GM19099 (cell line): ENCODE results near the gene CIDEB.

Experiments used
- POLR2A ChIP-seq: IDR thresholded peaks from 3 replicates; pipeline ENCODE4 v1.6.1; 2011; ENCODE audit warnings: low read depth; ENCODE audit not compliant: insufficient read length; ENCODE audit errors: extremely low read depth

The CIDEB gene

GRCh38 chr14:24307575-24308341, at the start of gene CIDEB:
CIDEB (minus strand) TSS chr14:24307977; CDS start chr14:24307858, 119 bp downstream.
- TF ChIP-seq POLR2A, result no peak

GRCh38 chr14:24356208-24356607, 48.4 kb upstream of the CIDEB start:
- no peak for TF ChIP-seq POLR2A

- no peak for TF ChIP-seq POLR2A
Observed at GRCh38 chr14:24355009-24355408, 47.2 kb upstream of the CIDEB start.

- no peak for TF ChIP-seq POLR2A
Observed at GRCh38 chr14:24353559-24354481, 46.0 kb upstream of the CIDEB start.

GRCh38 chr14:24351517-24351916, 43.7 kb upstream of the CIDEB start:
- no peak for TF ChIP-seq POLR2A

GRCh38 chr14:24349742-24350141, 42.0 kb upstream of the CIDEB start:
- TF ChIP-seq POLR2A, result no peak

- TF ChIP-seq POLR2A, result no peak
Observed at GRCh38 chr14:24348186-24348585, 40.4 kb upstream of the CIDEB start.

GRCh38 chr14:24347134-24347533, 39.4 kb upstream of the CIDEB start:
- no peak for TF ChIP-seq POLR2A

GRCh38 chr14:24343795-24344660, 36.3 kb upstream of the CIDEB start:
- no peak for TF ChIP-seq POLR2A

- no peak for TF ChIP-seq POLR2A
Observed at GRCh38 chr14:24342889-24343288, 35.1 kb upstream of the CIDEB start.

GRCh38 chr14:24340606-24341005, 32.8 kb upstream of the CIDEB start:
- no peak for TF ChIP-seq POLR2A

GRCh38 chr14:24339284-24340151, 31.7 kb upstream of the CIDEB start, which contains the start of gene RIPK3:
RIPK3 (minus strand) TSS chr14:24339991; CDS start chr14:24339826, 165 bp downstream.
- TF ChIP-seq POLR2A, result peak; percentile 63

GRCh38 chr14:24338843-24339242, 31.1 kb upstream of the CIDEB start:
- no peak for TF ChIP-seq POLR2A

GRCh38 chr14:24337824-24338175, 30.0 kb upstream of the CIDEB start:
- TF ChIP-seq POLR2A, result no peak
